ENCODE measurements around the gene SLC36A4. TPM values are rescaled to one million over a fixed set of nuclear protein-coding genes. Genes with fewer than 3 reads are reported as not detected.

The SLC36A4 gene
- total and polyA plus RNA-seq, 2 experiments from 2014 or later = 26.2 to 56.8 TPM

DNA sequence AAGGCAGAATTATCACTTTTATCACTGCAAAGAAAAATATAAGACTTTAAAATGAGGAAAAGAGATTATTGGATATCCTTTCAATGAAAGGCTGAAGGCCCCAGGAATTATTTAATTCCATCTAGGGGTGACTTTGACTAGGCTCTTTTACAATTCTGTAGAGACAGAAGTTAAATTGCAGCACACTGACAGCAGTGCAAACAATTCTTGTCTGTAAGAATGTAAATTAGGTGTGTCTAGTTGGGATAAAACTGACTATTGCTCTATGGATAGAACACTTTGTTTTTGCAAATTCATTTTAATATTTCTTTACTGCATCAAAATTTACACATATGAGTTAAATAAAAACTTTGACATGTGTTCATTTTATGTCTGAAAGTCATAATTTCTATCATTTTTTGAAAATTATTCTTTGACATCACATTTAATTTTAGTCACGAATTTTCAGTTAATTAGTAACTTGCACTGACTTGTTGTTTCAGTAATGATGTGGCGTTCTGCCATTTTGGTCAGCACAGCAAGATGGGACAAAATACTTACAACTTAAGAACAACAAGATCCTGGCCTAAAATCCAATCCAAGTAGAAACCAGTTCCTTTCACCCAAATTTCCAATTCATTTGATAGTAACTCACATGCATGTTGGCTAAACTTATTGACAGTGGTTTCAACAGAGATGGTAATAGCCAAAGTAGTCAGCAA, 75.1 kb downstream of the SLC36A4 start:
- no peaks in the 10 kb centered on the region for H3K36me3 ChIP-seq
- DNase-seq (ENCODE audit: low read depth in 1 of 2, low spot score in 1 of 2) = no peak
- no peak overlapping the region for H3K4me3 ChIP-seq
- TF ChIP-seq, protein P1, sequence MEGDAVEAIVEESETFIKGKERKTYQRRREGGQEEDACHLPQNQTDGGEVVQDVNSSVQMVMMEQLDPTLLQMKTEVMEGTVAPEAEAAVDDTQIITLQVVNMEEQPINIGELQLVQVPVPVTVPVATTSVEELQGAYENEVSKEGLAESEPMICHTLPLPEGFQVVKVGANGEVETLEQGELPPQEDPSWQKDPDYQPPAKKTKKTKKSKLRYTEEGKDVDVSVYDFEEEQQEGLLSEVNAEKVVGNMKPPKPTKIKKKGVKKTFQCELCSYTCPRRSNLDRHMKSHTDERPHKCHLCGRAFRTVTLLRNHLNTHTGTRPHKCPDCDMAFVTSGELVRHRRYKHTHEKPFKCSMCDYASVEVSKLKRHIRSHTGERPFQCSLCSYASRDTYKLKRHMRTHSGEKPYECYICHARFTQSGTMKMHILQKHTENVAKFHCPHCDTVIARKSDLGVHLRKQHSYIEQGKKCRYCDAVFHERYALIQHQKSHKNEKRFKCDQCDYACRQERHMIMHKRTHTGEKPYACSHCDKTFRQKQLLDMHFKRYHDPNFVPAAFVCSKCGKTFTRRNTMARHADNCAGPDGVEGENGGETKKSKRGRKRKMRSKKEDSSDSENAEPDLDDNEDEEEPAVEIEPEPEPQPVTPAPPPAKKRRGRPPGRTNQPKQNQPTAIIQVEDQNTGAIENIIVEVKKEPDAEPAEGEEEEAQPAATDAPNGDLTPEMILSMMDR (IDR thresholded peaks at IDR 0.05; ENCODE audit: low read depth, low read length) = no peak
- no peak overlapping the region for H3K27ac ChIP-seq
- no peaks in the 10 kb centered on the region for H3K9me3 ChIP-seq (ENCODE audit: low read depth)
- no peaks in the 10 kb centered on the region for H3K4me1 ChIP-seq (ENCODE audit: low read depth)
- no peaks in the 10 kb centered on the region for H3K27me3 ChIP-seq

DNA sequence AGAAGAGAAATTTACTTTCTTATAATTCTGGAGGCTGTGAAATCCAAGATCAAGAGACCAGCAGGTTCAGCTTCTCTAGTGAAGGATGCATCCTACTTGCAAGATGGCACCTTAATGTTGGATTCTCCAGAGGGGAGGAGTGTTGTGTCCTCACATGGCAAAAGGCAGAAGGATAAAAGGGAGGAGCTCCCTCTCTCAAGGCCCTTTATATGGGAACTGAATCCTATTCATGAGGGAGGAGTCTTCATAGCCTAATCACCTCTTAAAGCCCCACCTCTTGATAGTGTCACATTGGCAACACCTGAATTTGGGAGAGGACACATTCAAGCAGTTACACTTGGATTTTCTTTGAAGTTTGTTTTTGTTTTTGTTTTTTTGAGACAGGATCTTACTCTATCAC, 79.5 kb downstream of the SLC36A4 start:
- no peak overlapping the region for H3K4me3 ChIP-seq
- no peaks in the 10 kb centered on the region for H3K36me3 ChIP-seq
- DNase-seq (ENCODE audit: low read depth in 1 of 2, low spot score in 1 of 2) = no peak

DNA sequence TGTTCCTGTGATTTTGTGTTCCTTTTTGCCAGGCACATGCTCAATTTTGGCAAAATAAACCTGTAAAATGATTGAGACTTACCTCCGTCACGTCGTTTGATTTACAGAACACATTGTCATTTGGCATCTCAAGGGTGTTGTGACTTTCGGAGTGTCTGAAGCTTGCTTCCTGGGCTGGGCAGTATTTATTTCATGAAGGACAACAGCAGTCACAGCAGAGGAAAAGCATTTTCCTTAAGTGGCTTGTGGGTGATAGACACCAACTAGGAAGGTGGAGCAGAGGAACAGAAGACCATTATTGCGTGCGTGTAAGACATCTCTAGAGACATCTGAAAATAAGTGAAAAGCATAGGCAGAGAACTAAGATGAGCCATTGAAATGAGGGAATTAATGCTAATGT, 80.2 kb downstream of the SLC36A4 start:
- Histone ChIP-seq H3K27me3 (no peaks in the 10 kb centered on the region), H3K9me3 (ENCODE audit: low read depth) (no peaks in the 10 kb centered on the region), H3K27ac (no peak overlapping the region), H3K4me1 (ENCODE audit: low read depth) (no peaks in the 10 kb centered on the region), H3K4me3 (no peak overlapping the region), H3K36me3 (no peaks in the 10 kb centered on the region)
- TF ChIP-seq, protein P1 (IDR thresholded peaks at IDR 0.05; ENCODE audit: low read depth, low read length) = no peak
- DNase-seq (ENCODE audit: low read depth in 1 of 2, low spot score in 1 of 2) = no peak

More for the DNA sequence above, 79.5 kb downstream of the SLC36A4 start:
- Histone ChIP-seq H3K27me3 (no peaks in the 10 kb centered on the region), H3K9me3 (ENCODE audit: low read depth) (no peaks in the 10 kb centered on the region), H3K4me1 (ENCODE audit: low read depth) (no peaks in the 10 kb centered on the region), H3K27ac (no peak overlapping the region)
- TF ChIP-seq, protein P1 (IDR thresholded peaks at IDR 0.05; ENCODE audit: low read depth, low read length) = no peak

DNA sequence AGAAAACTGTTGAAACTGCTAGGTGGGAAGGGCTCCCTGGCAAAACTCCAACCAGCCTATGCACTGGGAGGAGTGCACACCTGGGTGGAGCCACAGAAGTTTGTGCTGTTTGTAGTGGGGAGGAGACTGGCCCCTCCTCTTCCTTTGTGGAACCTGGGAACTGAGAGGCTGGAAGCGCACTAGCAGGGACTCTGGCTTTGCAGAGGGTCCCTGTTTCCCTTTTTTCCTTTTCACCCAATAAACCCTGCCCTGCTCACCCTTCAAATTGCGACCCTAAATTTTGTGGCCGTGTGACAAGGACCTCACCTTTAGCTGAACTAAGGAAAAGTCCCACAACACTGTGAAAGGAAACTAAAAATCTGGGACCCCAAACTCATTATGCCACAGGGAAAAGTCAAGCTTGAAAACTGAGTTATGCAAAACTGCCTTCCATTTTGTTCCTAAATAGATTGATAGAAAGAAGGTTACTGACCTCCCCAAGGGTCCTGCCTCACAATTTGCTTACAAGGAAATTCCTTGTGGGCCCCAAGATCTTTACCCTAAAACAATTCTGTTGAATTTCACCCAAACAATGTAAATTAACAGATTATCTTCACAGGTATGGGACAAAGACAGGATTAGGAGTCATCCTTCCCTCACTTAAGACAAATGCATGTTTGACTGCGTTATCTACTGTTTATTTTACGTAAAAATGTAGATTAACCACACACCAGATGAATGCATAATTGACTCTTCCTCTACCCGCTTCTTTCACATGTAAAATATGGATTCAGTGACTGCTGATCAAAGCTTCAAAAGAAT, 81.0 kb downstream of the SLC36A4 start:
- TF ChIP-seq, protein P1 (IDR thresholded peaks at IDR 0.05; ENCODE audit: low read depth, low read length) = no peak
- no peak for DNase-seq (ENCODE audit: low read depth in 1 of 2, low spot score in 1 of 2)
- Histone ChIP-seq H3K4me1 (ENCODE audit: low read depth) (no peaks in the 10 kb centered on the region), H3K9me3 (ENCODE audit: low read depth) (no peaks in the 10 kb centered on the region), H3K27me3 (no peaks in the 10 kb centered on the region), H3K36me3 (no peaks in the 10 kb centered on the region), H3K27ac (no peak overlapping the region), H3K4me3 (no peak overlapping the region)

DNA sequence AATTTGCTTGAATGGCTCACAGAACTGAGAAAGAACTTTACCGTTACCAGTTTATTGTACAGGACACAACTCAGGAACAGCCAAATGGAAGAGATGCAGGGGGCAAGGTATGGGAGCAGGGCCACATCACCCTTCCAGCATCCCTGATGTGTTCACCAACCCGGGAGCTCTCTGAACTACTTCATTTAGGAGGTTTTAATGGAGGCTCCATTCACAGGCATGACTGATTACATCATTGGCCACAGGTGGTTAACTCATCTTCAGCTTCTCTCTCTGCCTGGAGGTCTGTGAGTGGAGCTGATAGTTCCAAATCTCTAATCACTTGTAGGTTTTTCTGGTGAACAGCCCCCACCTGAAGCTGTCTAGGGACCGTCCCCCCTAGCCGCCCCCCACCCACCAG, 83.5 kb downstream of the SLC36A4 start:
- no peaks in the 10 kb centered on the region for H3K36me3 ChIP-seq
- TF ChIP-seq, protein P1 (IDR thresholded peaks at IDR 0.05; ENCODE audit: low read depth, low read length) = no peak
- DNase-seq (ENCODE audit: low read depth in 1 of 2, low spot score in 1 of 2) = no peak
- H3K4me3 ChIP-seq = no peak overlapping the region
- no peaks in the 10 kb centered on the region for H3K9me3 ChIP-seq (ENCODE audit: low read depth)
- H3K27me3 ChIP-seq = no peaks in the 10 kb centered on the region
- no peaks in the 10 kb centered on the region for H3K4me1 ChIP-seq (ENCODE audit: low read depth)
- no peak overlapping the region for H3K27ac ChIP-seq

Measured in cardiac muscle cell (in vitro differentiated cells and primary cell).